Stimulated activated CD4-positive, alpha-beta T cell treated with anti-CD3 and anti-CD28 coated beads, Interleukin-4, amount 100 ng/mL, for 4 hours (primary cell): ENCODE data around the gene BICRAL.
A peak's percentile ranks its signal among the peaks of the same experiment; 100 is the strongest.
"Not testable (repeated sequence)": the region's sequence is repeated elsewhere in the genome, so short reads cannot be mapped to it uniquely, and the experiment has no call there.

ENCODE experiments used
- DNase-seq, 2 experiments: peaks; one replicate each; pipeline ENCODE4 v3.0.0-alpha.2; 2020

The BICRAL gene

DNA sequence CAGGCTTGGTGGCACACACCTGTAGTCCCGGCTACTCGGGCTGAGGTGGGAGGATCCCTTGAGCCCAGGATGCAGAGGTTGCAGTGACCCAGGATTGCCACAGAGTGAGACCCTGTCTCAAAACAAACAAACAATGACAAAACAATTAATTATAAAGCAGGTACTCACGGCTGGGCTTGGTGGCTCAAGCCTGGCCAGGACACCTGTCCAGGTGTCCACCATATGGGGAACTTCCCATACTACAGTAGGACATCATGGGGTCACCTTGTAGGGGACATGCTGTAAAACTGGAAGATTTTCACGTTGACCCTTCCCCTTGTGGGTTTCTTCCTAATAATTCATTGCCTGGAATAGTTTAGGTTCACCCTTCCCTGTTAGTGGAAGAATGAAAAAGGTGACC lies 66.8 kb downstream of the BICRAL start:
- no peak for DNase-seq

DNA sequence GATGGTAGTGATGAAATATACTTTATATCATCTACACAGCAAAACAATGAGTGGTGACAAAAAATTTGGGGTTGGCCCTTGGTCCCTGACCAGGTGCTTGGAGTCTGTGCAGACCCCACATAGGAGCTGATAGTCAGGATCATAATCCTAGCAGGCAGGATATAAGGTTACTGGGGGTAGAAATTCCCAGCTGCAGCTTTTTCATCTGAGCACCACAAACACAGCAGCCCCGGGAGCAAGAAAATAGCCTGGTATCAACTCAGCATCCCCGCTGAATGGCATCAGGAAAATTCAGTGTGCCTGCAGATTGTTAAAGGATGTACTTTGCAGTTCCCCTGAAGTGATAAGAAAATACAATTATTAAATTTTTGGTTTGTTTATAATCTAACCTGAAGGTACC lies 69.7 kb downstream of the BICRAL start:
- no peak for DNase-seq

GRCh38 chr6:42860036-42860435 lies 78.2 kb downstream of the BICRAL start:
- no peak for DNase-seq

- no peak for DNase-seq
Observed at GRCh38 chr6:42860481-42860880, 78.6 kb downstream of the BICRAL start.

DNA sequence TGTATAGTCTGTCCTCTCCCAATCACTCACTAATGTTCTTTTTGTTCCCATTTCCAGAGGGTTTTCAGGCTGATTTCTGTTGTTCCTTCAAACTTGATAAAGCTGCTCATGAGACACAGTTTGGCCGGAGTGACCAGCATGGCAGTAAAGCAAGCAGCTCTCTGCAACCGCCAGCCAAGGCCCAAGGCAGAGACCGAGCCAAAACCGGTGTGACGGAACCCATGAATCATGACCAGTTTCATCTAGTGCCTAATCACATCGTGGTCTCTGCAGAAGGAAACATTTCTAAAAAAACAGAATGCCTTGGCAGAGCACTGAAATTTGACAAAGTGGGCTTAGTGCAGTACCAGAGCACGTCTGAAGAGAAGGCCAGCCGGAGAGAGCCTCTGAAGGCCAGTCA lies 82.8 kb downstream of the BICRAL start:
- no peak for DNase-seq

- DNase-seq = no peak
Observed at GRCh38 chr6:42870145-42870936, 88.5 kb downstream of the BICRAL start.

DNA sequence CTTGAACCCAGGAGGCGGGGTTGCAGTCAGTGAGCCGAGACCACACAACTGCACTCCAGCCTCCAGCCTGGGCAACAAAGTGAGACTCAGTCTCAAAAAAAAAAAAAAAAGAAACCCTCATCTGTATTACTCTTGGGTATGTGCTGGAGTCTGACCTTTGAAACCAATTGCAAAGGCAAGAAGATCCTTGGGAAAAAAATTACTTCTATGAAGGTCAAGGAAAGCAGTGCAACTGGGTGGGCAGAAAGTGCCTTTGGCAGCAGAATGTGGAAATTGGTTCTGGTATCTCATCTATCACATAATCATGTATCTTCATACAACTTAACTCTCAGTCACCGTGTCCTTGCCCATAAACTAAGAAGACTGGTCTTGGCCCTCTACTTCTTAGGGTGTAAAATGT lies 89.9 kb downstream of the BICRAL start:
- no peak for DNase-seq

- no peak for DNase-seq
Observed at GRCh38 chr6:42873313-42873712, 91.5 kb downstream of the BICRAL start.

- no peak for DNase-seq
Observed at GRCh38 chr6:42877695-42878094, 95.8 kb downstream of the BICRAL start.

GRCh38 chr6:42879372-42880239 lies 97.8 kb downstream of the BICRAL start, which contains the start of gene RPL7L1:
Gene RPL7L1, plus strand, starts transcription at chr6:42879616. Its CDS starts 295 bp downstream, at chr6:42879911.
- peak; percentile 70 to 85 for DNase-seq

- not testable (repeated sequence) for DNase-seq
Observed at GRCh38 chr6:42880240-42880817, 98.5 kb downstream of the BICRAL start.

DNA sequence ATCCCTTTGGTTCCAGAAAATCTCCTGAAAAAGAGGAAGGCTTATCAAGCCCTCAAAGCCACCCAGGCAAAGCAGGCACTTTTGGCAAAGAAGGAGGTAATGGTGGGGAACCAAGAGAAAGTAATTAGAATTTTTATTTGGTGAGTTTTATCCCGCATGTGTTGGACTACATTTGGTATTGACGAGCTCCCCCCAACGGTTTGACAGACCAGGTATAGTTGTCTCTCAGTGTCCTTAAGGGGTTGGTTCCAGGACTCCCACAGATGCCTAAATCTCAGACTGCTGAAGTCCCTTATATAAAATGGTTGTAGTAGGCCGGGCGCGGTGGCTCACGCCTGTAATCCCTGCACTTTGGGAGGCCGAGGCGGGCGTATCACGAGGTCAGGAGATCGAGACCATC lies 99.0 kb downstream of the BICRAL start:
- DNase-seq = not testable (repeated sequence)

- DNase-seq = no peak
Observed at GRCh38 chr6:42885702-42886101, 103.8 kb downstream of the BICRAL start.

DNA sequence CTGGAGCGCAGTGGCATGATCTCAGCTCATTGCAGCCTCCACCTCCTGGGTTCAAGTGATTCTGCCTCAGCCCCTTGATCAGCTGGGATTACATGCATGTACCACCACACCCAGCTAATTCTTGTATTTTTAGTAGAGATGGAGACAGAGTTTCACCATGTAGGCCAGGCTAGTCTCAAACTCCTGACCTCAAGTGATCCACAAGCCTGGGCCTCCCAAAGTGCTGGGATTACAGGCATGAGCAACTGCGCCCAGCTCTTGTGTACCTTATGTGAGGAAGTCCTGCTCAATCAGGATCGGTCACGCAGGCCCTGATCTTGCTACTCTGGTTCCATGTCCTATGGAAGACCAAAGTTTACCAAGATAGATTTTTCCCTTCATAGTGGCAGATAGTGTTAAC lies 106.3 kb downstream of the BICRAL start:
- DNase-seq = not testable (repeated sequence)

DNA sequence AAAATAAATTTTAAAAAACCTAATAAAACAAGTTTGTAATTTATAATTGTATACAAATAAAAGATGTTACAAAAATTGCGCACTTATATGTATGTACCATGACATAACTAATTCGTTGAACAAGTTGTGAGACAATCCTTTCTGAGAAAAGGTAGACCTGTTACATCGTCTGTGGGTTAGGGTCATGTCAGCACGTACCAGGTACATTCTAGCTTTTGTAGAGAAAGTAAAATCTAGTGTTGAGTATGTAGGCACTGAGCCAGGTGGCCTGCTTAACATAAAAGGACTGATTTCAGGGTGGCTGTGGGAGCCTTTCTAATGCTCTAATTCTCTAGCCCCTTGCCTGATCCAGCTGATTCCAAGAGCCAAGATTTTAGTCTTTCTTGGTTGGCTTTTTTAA lies 108.0 kb downstream of the BICRAL start:
- DNase-seq = no peak

- peak; percentile 83 to 86 for DNase-seq
Observed at GRCh38 chr6:42890311-42891198, 108.7 kb downstream of the BICRAL start.

GRCh38 chr6:42891199-42891722 lies 109.4 kb downstream of the BICRAL start:
- DNase-seq = no peak

DNA sequence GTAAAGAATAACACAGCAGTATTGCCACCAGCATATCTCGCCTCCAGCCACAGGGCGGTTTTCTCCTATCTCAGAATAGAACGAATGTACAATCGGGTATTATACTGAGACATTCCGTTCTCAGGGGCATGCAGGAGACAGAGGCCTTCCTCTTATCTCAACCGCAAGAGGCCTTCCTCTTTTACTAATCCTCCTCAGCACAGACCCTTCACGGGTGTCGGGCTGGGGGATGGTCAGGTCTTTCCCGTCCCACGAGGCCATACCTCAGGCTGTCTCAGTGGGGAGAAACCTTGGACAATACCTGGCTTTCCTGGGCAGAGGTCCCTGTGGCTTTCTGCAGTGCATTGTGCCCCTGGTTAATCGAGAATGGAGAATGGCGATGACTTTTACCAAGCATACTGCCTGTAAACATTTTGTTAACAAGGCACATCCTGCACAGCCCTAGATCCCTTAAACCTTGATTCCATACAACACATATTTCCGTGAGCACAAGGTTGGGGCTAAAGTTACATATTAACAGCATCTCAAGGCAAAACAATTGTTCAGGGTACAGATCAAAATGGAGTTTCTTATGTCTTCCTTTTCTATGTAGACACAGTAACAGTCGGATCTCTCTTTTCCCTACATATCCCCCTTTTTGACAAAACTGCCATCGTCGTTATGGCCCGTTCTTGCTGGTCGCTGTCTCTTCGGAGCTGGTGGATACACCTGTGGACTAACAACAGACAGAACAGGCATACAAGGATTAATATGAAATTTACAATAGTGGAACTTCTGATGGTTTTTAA lies 112.4 kb downstream of the BICRAL start:
- not testable (repeated sequence) for DNase-seq

GRCh38 chr6:42896178-42896719 lies 114.4 kb downstream of the BICRAL start:
- no peak for DNase-seq

DNA sequence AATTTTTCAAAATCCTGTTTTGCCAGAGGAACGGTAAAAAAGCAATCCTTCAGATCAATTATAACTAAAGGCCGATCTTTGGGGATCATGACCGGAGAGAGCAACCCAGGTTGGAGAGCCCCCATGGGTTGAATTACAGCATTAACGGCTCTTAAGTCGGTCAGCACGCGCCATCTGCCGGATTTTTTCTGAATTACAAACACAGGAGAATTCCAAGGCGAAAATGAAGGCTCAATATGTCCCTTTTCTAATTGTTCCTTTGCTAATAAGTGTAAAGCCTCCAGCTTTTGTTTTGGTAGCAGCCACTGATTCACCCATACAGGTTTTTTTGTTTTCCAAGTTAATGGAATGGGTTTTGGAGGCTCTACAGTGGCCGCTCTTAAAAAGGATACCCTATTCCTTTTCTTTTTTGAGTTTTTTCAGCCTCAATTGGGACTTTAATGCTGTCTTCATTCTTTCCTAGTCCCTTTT lies 117.1 kb downstream of the BICRAL start:
- DNase-seq = peak; percentile 53 to 56

GRCh38 chr6:42899871-42900270 lies 118.0 kb downstream of the BICRAL start:
- no peak for DNase-seq
